GM18502 (cell line): Measurements from ENCODE around the gene KPNA2.
"Not testable (repeated sequence)": the region's sequence is repeated elsewhere in the genome, so short reads cannot be mapped to it uniquely, and the experiment has no call there.

Source experiments
- ATAC-seq: cut with Tn5 transposase; IDR thresholded peaks from one replicate; pipeline ENCODE4 v1.9.1; 2021; ENCODE audit warnings: mild to moderate bottlenecking; ENCODE audit not compliant: unreplicated experiment, poor library complexity

Gene KPNA2

DNA sequence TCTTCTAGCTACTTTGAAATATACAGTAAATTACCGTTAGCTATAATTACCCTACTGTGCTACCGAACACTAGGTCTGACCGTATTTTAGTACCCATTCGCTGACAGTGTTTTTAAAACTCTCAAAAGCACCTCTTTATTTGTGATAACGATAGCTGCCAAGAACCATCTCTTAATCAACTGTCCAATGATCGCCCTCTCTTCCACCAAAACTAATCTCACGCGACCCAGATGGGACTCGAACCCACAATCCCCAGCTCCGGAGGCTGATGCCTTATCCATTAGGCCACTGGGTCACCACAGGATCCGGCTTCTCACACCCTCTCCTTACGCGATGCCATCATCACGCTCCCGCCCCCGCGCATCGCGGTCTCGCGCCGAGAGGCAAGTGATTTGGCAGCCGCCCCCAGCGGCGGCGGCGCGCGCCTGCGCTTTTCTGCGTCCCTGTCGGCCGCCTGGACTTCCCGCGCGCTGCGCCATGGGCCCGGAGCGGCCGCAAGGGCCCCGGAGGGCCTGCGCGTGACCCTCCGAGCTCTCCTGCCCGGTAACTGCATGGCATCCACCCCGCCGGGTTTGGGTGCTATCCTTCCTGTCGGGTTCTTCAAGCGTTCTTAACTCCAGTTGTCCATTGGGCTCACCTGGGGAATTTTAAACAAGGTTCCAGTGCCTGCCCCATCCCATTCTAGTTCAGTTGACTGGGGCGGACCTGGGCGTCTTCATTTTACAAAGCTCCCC is 15.7 kb upstream of the KPNA2 start:
- peak; percentile 94 for ATAC-seq

DNA sequence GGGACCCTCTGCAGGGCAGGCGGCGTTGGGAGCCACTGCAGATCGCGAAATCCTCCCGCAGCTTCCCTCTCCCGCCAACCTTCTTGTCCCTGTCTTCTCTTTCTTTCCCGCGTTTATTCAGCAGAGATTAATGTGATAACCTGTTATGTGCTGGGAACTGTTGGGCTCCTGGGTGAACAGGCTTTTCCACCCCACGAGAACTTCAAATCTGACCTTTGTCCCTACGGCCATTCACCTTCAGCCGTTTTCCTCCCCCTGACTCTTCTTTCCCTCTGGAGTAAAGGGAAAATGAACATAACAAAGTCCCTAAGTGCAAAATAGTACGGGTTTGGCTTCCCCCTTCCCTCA is 15.2 kb upstream of the KPNA2 start:
- ATAC-seq: no peak

DNA sequence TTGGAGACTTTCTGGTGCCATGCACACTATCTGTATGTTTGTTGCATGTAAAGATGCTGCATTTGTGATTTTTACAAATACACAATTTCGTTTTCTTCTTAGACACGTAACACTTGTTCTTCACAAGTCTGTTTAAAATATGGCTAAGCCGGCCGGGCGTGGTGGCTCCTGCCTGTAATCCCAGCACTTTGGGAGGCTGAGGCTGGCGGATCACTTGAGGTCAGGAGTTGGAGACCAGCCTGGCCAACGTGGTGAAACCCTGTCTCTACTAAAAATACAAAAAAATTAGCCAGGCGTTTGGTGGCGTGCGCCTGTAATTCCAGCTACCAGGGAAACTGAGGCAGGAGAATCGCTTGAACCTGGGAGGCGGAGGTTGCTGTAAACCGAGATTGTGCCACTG is 14.7 kb upstream of the KPNA2 start:
- ATAC-seq: not testable (repeated sequence)

- ATAC-seq: no peak
Observed at GRCh38 chr17:68021963-68022362, 13.6 kb upstream of the KPNA2 start.

DNA sequence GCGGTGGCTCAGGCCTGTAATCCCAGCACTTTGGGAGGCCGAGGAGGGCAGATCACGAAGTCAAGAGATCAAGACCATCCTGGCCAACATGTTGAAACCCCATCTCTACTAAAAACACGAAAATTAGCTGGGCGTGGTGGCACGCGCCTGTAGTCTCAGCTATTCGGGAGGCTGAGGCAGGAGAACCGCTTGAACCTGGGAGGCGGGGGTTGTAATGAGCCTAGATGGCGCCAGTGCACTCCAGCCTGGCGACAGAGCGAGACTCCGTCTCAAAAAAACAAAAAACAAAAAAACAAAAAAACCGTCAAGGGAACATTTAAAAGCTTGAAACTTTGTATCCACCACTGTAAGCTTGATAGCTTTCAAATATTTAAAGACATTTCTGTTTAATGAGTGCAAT is 13.0 kb upstream of the KPNA2 start:
- ATAC-seq: not testable (repeated sequence)

DNA sequence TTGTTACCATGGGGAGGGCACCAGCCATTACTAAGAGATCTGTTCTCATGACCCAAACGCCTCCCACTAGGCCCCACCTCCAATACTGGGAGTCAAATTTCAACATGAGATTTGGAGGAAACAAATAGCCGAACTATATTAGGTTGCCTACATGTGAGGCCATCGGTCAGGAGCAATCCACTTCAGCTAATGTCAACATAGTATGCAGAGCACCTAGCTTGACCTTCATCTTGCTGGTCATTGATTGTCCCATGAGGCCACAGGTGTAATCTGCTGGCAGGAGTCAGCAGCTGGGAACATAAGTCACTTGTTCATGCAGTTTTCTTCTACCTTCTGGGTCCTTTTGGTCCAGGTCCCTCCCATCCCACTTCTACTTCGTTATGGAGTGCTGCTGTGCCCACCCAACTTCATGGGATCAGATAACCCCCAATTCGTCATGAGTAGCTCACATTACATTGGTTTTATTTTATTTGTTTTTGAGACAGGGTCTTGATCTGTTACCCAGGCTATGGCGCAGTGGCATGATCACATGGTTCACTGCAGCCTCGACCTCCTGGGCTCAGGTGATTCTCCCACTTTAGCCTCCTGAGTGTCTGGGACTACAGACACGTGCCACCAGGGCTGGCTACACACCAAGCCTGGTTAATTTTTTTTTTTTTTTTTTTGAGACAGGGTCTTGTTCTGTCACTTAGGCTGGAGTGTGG is 5.9 kb upstream of the KPNA2 start:
- no peak for ATAC-seq

- no peak for ATAC-seq
Observed at GRCh38 chr17:68033636-68034451, 1.7 kb upstream of the KPNA2 start.

GRCh38 chr17:68034452-68034776 is 1.1 kb upstream of the KPNA2 start:
- no peak for ATAC-seq

GRCh38 chr17:68035131-68035522 is 408 bp upstream of the KPNA2 start:
- peak; percentile 93 for ATAC-seq

GRCh38 chr17:68036304-68037147 is 991 bp downstream of the KPNA2 start:
- no peak for ATAC-seq

DNA sequence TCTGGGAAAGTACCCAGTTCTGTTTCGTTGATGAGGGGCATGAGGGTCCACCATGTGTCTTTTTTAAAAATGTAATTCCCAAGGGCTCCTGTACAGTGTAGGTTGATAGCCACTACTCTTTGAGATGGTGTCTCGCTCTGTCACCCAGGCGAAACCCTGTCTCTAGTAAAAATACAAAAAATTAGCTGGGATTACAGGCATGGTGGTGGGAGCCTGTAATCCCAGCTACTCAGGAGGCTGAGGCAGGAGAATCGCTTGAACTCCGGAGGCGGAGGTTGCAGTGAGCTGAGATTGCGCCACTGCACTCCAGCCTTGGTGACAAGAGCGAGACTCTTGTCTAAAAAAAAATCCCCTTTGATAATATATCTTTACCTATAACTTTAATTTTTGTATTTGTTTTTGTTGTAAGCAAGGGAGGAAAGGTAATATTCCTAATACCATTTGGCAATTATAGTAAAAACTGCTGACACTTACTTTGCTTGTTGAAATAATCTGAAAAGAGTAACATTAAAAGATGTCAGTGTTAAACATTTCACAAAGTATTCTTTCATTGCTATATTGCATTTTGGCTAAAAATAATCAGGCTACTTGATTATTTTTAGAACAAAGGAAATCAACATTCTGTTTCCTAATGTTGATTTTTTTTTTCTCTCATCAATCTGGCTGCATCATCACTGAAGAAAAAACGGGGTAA is 11.8 kb downstream of the KPNA2 start:
- no peak for ATAC-seq

DNA sequence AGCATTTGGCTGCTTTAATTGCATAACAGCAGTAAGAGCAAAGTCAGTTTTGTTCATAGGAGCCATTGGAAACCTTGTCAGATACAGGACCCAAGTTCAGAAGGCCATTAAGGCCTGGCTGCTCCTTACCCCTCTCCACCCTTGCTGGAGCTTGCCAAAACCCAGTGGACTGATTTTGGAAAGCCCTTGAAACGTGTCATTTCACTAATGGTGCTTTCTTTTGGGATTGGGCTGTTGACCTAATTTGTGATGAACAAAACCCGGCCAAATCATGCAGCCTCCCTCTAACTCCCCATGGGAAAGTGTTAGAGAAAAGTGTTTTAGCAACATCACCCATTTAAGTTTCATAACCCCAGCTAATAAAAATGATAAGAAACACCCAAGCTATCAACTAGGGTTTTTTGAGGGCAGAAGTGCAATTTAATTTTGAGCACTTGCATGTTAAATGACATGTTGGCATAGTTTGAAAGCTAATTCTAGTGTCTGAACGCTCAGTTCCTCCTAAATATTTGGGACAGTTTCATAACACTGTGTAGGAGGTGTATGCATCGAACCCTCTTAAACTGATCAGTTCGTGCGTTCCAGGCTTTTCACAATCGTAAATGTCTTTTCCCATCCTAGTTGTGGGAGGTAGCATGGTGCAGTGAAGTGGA is 12.5 kb downstream of the KPNA2 start:
- not testable (repeated sequence) for ATAC-seq

- no peak for ATAC-seq
Observed at GRCh38 chr17:68048996-68049395, 13.5 kb downstream of the KPNA2 start.

GRCh38 chr17:68049812-68050437 is 14.4 kb downstream of the KPNA2 start:
- not testable (repeated sequence) for ATAC-seq

GRCh38 chr17:68051321-68052312 is 16.1 kb downstream of the KPNA2 start:
- ATAC-seq: not testable (repeated sequence)

DNA sequence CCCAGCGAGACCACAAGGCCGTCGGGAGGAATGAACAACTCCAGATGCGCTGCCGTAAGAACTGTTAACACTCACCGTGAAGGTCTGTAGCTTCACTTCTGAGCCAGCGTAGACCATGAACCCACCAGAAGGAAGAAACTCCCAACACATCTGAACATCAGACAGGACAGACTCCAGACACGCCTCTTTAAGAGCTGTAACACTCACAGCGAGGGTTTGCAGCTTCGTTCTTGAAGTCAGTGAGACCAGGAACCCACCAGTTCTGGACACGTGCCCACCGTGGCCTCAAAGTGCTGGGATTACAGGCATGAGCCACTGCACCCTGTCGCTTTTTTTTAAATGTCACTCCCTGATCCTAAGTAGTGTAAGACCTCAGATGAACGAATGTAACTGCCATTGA is 17.3 kb downstream of the KPNA2 start:
- ATAC-seq: no peak

GRCh38 chr17:68053231-68054013 is 17.9 kb downstream of the KPNA2 start:
- ATAC-seq: no peak
